GM23338 (cell line): ENCODE data around the gene PTPRJ. TPM values are rescaled to one million over a fixed set of nuclear protein-coding genes. Genes with fewer than 3 reads are reported as not detected.

ENCODE experiments used
- ATAC-seq: fragments of 200-7000 bp; cut with Tn5 transposase; 3 replicates; pipeline ENCODE4 v1.9.1; 2020
- DNase-seq: peaks from one replicate; pipeline ENCODE4 v3.0.0-alpha.2; 2015; ENCODE audit warnings: low spot score
- H2AFZ ChIP-seq: fragments of 200-600 bp; sonication (generic); 2 replicates; pipeline ENCODE4 v1.8.0; 2016; ENCODE audit warnings: antibody characterized with exemption, mild to moderate bottlenecking, moderate library complexity
- H3F3A ChIP-seq: fragments of 200-600 bp; sonication (generic); replicated peaks from 2 replicates; pipeline ENCODE4 v1.8.0; 2017; ENCODE audit warnings: antibody characterized with exemption, mixed run types, low read depth
- H3K27ac ChIP-seq: fragments of 200-600 bp; sonication (generic); 2 replicates; pipeline ENCODE4 v1.6.1; 2016; ENCODE audit warnings: low read depth
- H3K27me3 ChIP-seq: fragments of 200-600 bp; sonication (generic); 2 replicates; pipeline ENCODE4 v1.8.0; 2016; ENCODE audit warnings: mild to moderate bottlenecking, mixed run types, moderate library complexity; ENCODE audit not compliant: insufficient read depth
- H3K36me3 ChIP-seq: fragments of 200-600 bp; sonication (generic); 2 replicates; pipeline ENCODE4 v1.8.0; 2016; ENCODE audit warnings: mild to moderate bottlenecking; ENCODE audit not compliant: insufficient read depth
- H3K4me1 ChIP-seq: fragments of 200-600 bp; sonication (generic); 2 replicates; pipeline ENCODE4 v1.8.0; 2016; ENCODE audit warnings: mild to moderate bottlenecking, moderate library complexity; ENCODE audit not compliant: insufficient read depth
- H3K4me2 ChIP-seq: fragments of 200-600 bp; sonication (generic); 2 replicates; pipeline ENCODE4 v1.7.1; 2017; ENCODE audit warnings: mixed run types
- H3K4me3 ChIP-seq: fragments of 200-600 bp; sonication (generic); 2 replicates; pipeline ENCODE4 v1.6.1; 2016; ENCODE audit warnings: mixed run types
- H3K79me2 ChIP-seq: fragments of 200-600 bp; sonication (generic); replicated peaks from 2 replicates; pipeline ENCODE4 v1.8.0; 2017; ENCODE audit warnings: mild to moderate bottlenecking; ENCODE audit not compliant: insufficient read depth
- H3K9me2 ChIP-seq: fragments of 200-600 bp; sonication (generic); 2 replicates; pipeline ENCODE4 v1.8.0; 2017; ENCODE audit not compliant: insufficient read depth
- H4K20me1 ChIP-seq: fragments of 200-600 bp; sonication (generic); replicated peaks from 2 replicates; pipeline ENCODE4 v1.8.0; 2017; ENCODE audit warnings: mild to moderate bottlenecking; ENCODE audit not compliant: insufficient read depth
- H3K27ac Mint-ChIP-seq: 2 replicates; pipeline ENCODE4 v1.8.0; 2020; ENCODE audit warnings: inconsistent platforms, mild to moderate bottlenecking, moderate library complexity, mixed read lengths
- H3K27me3 Mint-ChIP-seq: 3 replicates; pipeline ENCODE4 v1.8.0; 2022; ENCODE audit warnings: low read depth, mild to moderate bottlenecking, moderate library complexity, mixed read lengths, inconsistent platforms; ENCODE audit not compliant: insufficient read depth, poor library complexity
- H3K36me3 Mint-ChIP-seq: 3 replicates; pipeline ENCODE4 v1.8.0; 2021; ENCODE audit warnings: low read depth, mild to moderate bottlenecking, inconsistent platforms, moderate library complexity, mixed read lengths
- H3K4me1 Mint-ChIP-seq: 3 replicates; pipeline ENCODE4 v1.8.0; 2020; ENCODE audit warnings: mild to moderate bottlenecking, inconsistent platforms, mixed read lengths
- H3K4me3 Mint-ChIP-seq: 3 replicates; pipeline ENCODE4 v1.8.0; 2021; ENCODE audit warnings: moderate library complexity, mild to moderate bottlenecking, inconsistent platforms, mixed read lengths
- H3K9me3 Mint-ChIP-seq: 3 replicates; pipeline ENCODE4 v1.8.0; 2020; ENCODE audit warnings: moderate library complexity, mild to moderate bottlenecking, inconsistent platforms, mixed read lengths
- CREB1 ChIP-seq: fragments of 250-450 bp; sonication (Bioruptor Pico); IDR thresholded peaks from 2 replicates; pipeline ENCODE4 v1.5.0; 2020; ENCODE audit warnings: low read depth, mild to moderate bottlenecking, moderate library complexity
- CTCF ChIP-seq, 2 experiments: fragments of 200-600 bp in 1 of 2; sonication (generic) in 1 of 2; conservative IDR thresholded peaks; 2 replicates each; pipeline versions ENCODE4 v1.5.1 to v1.6.1; 2016 to 2017; ENCODE audit warnings: antibody characterized with exemption in 2 of 2, low read depth in 2 of 2, mild to moderate bottlenecking in 2 of 2, moderate library complexity in 1 of 2
- ETS1 ChIP-seq: IDR thresholded peaks from 2 replicates; pipeline ENCODE4 v1.6.1; 2016; ENCODE audit warnings: antibody characterized with exemption
- EZH2 ChIP-seq: fragments of 200-600 bp; sonication (generic); IDR thresholded peaks from one replicate; pipeline ENCODE4 v1.8.0; 2017; ENCODE audit warnings: antibody characterized with exemption, mild to moderate bottlenecking, low read depth; ENCODE audit not compliant: unreplicated experiment
- EZH2phosphoT487 ChIP-seq: fragments of 200-600 bp; sonication (generic); IDR thresholded peaks from one replicate; pipeline ENCODE4 v1.8.1; 2018; ENCODE audit warnings: antibody characterized with exemption; ENCODE audit not compliant: unreplicated experiment
- JUNB ChIP-seq: IDR thresholded peaks from one replicate; pipeline ENCODE4 v1.6.1; 2016; ENCODE audit warnings: antibody characterized with exemption; ENCODE audit not compliant: unreplicated experiment
- NANOG ChIP-seq: IDR thresholded peaks from 2 replicates; pipeline ENCODE4 v1.6.1; 2016; ENCODE audit warnings: antibody characterized with exemption, borderline replicate concordance
- POLR2AphosphoS5 ChIP-seq: IDR thresholded peaks from 2 replicates; pipeline ENCODE4 v1.6.1; 2016; ENCODE audit warnings: antibody characterized with exemption, low read depth
- STAT1 ChIP-seq: IDR thresholded peaks from one replicate; pipeline ENCODE4 v1.6.1; 2016; ENCODE audit warnings: antibody characterized with exemption; ENCODE audit not compliant: unreplicated experiment
- ZNF114 ChIP-seq: fragments of 250-450 bp; sonication (Bioruptor Pico); IDR thresholded peaks from 2 replicates; pipeline ENCODE4 v1.5.0; 2020; ENCODE audit warnings: mild to moderate bottlenecking, moderate library complexity
- ZNF331 ChIP-seq: fragments of 250-450 bp; sonication (Bioruptor Pico); IDR thresholded peaks from 2 replicates; pipeline ENCODE4 v1.5.0; 2020; ENCODE audit warnings: low read depth, mild to moderate bottlenecking, moderate library complexity
- ZNF462 ChIP-seq: fragments of 250-450 bp; sonication (Bioruptor Pico); IDR thresholded peaks from 2 replicates; pipeline ENCODE4 v1.5.0; 2020; ENCODE audit warnings: mild to moderate bottlenecking, moderate library complexity
- polyA plus RNA-seq: library from polyadenylated mRNA; unstranded; fragments of >200 nt; fragmentation: Nextera tagmentation; extraction: Ambion mirVana; gene quantifications from 2 replicates; pipeline ENCODE4 v1.2.1, GENCODE V29; 2016
- total RNA-seq: library from RNA; depleted of rRNA; stranded (reverse); fragments of >200 nt; shearing (Covaris generic); gene quantifications from 2 replicates; pipeline ENCODE4 v1.2.3, GENCODE V29; 2014

PTPRJ gene
- total and polyA plus RNA-seq, 2 experiments from 2014 or later, result 4.2 to 16.0 TPM

DNA sequence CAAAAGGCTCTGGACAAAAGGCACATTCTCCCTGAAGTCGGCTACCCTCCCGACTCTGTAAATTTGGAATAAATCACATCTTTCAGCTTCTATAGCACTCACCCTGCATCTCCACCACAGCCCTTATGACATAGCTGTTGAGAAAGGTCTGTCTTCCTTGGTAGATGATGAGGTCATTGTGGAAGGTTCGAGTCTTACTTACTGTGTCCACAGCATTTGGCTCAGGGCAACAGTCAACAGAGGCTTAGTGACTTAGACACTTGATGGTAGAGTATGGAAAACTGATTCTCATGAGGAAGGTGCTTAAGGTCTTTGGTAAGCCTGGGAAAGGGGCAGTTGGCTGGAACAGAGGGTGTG lies 45.6 kb downstream of the PTPRJ start:
- H4K20me1 ChIP-seq, result no peaks in the 10 kb centered on the region
- Mint-ChIP-seq H3K27ac (no peak overlapping the region), H3K9me3 (no peaks in the 10 kb centered on the region), H3K4me3 (no peak overlapping the region), H3K36me3 (no peaks in the 10 kb centered on the region), H3K27me3 (peaks cover 4% of the 10 kb centered on the region), H3K4me1 (peaks cover 36% of the 10 kb centered on the region)
- TF ChIP-seq EZH2phosphoT487 (no peak), ZNF114 (CRISPR knock-in tag) (no peak), ZNF462 (CRISPR knock-in tag) (no peak), NANOG (no peak), ZNF331 (CRISPR knock-in tag) (no peak)
- no peak overlapping the region for H2AFZ ChIP-seq
- H3K79me2 ChIP-seq, result peaks cover 7% of the 10 kb centered on the region
- no peak for ATAC-seq
- no peaks in the 10 kb centered on the region for H3F3A ChIP-seq
- no peaks in the 10 kb centered on the region for H3K36me3 ChIP-seq
- DNase-seq, result no peak
- H3K4me3 ChIP-seq, result no peak overlapping the region
- no peak overlapping the region for H3K27ac ChIP-seq
- no peak overlapping the region for H3K4me2 ChIP-seq
- H3K27me3 ChIP-seq, result no peaks in the 10 kb centered on the region
- peaks cover 3% of the 10 kb centered on the region; the same call in 1 of the 2 replicates for H3K4me1 ChIP-seq
- H3K9me2 ChIP-seq, result no peaks in the 10 kb centered on the region

DNA sequence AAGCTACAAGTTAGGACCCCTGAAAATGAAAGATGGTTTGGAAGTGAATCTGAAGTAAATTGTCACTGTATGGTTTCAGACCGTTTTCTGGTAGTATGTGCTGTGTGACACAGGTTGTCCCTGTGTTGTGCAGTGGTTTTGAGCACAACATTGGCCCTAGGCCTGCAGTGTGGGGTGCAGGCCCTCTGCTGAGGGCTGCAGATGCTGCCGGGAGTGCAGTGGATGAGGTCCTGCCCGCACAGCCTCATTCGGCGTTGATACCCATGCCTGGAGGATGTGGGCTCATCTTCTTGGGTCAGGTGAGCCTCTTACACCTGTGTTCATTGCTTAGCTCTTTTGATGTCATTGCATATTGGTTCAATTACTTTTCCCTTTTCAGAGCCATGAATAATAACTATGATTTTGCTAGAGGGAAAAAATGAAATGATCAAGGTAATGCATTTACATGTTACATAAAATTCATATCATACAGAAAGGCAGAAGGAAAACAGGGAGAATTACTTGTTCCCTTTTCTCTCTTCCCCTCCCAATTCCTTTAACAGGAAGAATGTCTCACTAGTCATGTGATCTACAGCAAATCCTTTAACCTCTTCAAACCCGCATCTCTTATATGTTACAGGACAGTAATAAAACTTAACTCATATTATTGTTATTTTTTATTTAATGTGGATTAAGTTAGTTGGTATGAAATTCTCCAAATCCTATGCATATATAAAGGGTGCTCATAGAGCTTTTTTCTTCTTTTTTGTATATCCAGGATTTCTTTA lies 48.7 kb downstream of the PTPRJ start:
- H3K27me3 Mint-ChIP-seq, result peaks cover 9% of the 10 kb centered on the region
- Histone ChIP-seq H3K79me2 (peaks cover 6% of the 10 kb centered on the region; the same call in 1 of the 2 replicates), H3K36me3 (no peaks in the 10 kb centered on the region), H2AFZ (no peak overlapping the region), H3K4me1 (peaks cover 15% of the 10 kb centered on the region; the same call in 1 of the 2 replicates), H3K4me3 (no peak overlapping the region), H3K9me2 (no peaks in the 10 kb centered on the region), H3F3A (no peaks in the 10 kb centered on the region), H3K27me3 (no peaks in the 10 kb centered on the region), H3K4me2 (no peak overlapping the region), H3K27ac (no peak overlapping the region), H4K20me1 (no peaks in the 10 kb centered on the region)
- H3K36me3 Mint-ChIP-seq, result no peaks in the 10 kb centered on the region
- no peaks in the 10 kb centered on the region for H3K9me3 Mint-ChIP-seq
- H3K4me3 Mint-ChIP-seq, result no peak overlapping the region
- no peak overlapping the region for H3K27ac Mint-ChIP-seq
- DNase-seq (no peak), ATAC-seq (no peak)
- peaks cover 49% of the 10 kb centered on the region for H3K4me1 Mint-ChIP-seq
- TF ChIP-seq EZH2phosphoT487 (no peak), POLR2AphosphoS5 (no peak), STAT1 (no peak), EZH2 (no peak), CREB1 (CRISPR knock-in tag) (no peak), ETS1 (no peak), JUNB (no peak), CTCF (conservative IDR thresholded peaks at IDR 0.05; ENCODE audit: low read depth in 2 of 2) (no peak), ZNF331 (CRISPR knock-in tag) (no peak)
